ENCODE results near the gene LRRC37B.
"Not testable (repeated sequence)": the region's sequence is repeated elsewhere in the genome, so short reads cannot be mapped to it uniquely, and the experiment has no call there.

Gene LRRC37B

GRCh38 chr17:32006957-32007462 lies at the start of gene LRRC37B:
Gene LRRC37B, plus strand, starts transcription at chr17:32007383. Its CDS starts 14,010 bp downstream, at chr17:32021393.
- peak; percentile 27 to 90 (median 80) for DNase-seq

- not testable (repeated sequence) for DNase-seq
These were observed 43.1 kb upstream of the LRRC37B start for GRCh38 chr17:31964131-31964530.

- no peak for DNase-seq
These were observed 39.5 kb upstream of the LRRC37B start for GRCh38 chr17:31967648-31968047.

GRCh38 chr17:31970416-31970815 lies 36.8 kb upstream of the LRRC37B start:
- not testable (repeated sequence) for DNase-seq

GRCh38 chr17:31974269-31975071 lies 32.7 kb upstream of the LRRC37B start:
- not testable (repeated sequence) for DNase-seq

GRCh38 chr17:31975391-31975790 lies 31.8 kb upstream of the LRRC37B start:
- DNase-seq, result not testable (repeated sequence)

- not testable (repeated sequence) for DNase-seq
These were observed 15.4 kb upstream of the LRRC37B start for GRCh38 chr17:31991821-31992220.

GRCh38 chr17:31997005-31997404 lies 10.2 kb upstream of the LRRC37B start:
- DNase-seq, result no peak

- peak in 11 of 14 donors; percentile 10 to 69 (median 49) for DNase-seq
These were observed 498 bp downstream of the LRRC37B start for GRCh38 chr17:32007463-32008298.

GRCh38 chr17:32009262-32009542 lies 2.0 kb downstream of the LRRC37B start:
- no peak for DNase-seq

- DNase-seq, result no peak
These were observed 2.9 kb downstream of the LRRC37B start for GRCh38 chr17:32010114-32010513.

- no peak for DNase-seq
These were observed 8.2 kb downstream of the LRRC37B start for GRCh38 chr17:32015245-32016013.

- no peak for DNase-seq
These were observed 9.0 kb downstream of the LRRC37B start for GRCh38 chr17:32016231-32016630.

GRCh38 chr17:32019228-32019627 lies 12.0 kb downstream of the LRRC37B start:
- DNase-seq, result no peak

GRCh38 chr17:32020943-32021614 lies 13.9 kb downstream of the LRRC37B start:
- DNase-seq, result peak in 3 of 14 donors; percentile 2 to 27 (median 17)

- DNase-seq, result no peak
These were observed 14.4 kb downstream of the LRRC37B start for GRCh38 chr17:32021615-32021955.

- DNase-seq, result peak in 1 of 14 donors; percentile 75
These were observed 15.4 kb downstream of the LRRC37B start for GRCh38 chr17:32022554-32022953.

- DNase-seq, result not testable (repeated sequence)
These were observed 20.1 kb downstream of the LRRC37B start for GRCh38 chr17:32027271-32027670.

GRCh38 chr17:32033223-32033622 lies 26.0 kb downstream of the LRRC37B start:
- DNase-seq, result no peak

- DNase-seq, result not testable (repeated sequence)
These were observed 26.6 kb downstream of the LRRC37B start for GRCh38 chr17:32033812-32034211.

- DNase-seq, result not testable (repeated sequence)
These were observed 33.1 kb downstream of the LRRC37B start for GRCh38 chr17:32040246-32040645.

- not testable (repeated sequence) for DNase-seq
These were observed 34.2 kb downstream of the LRRC37B start for GRCh38 chr17:32041306-32041875.

Data from C1 segment of cervical spinal cord (tissue), 14 donors.